GM18499 (cell line): ENCODE data around the gene COX19.
"Not testable (repeated sequence)": the region's sequence is repeated elsewhere in the genome, so short reads cannot be mapped to it uniquely, and the experiment has no call there.

ENCODE experiments used
- ATAC-seq: cut with Tn5 transposase; IDR thresholded peaks from one replicate; pipeline ENCODE4 v1.9.1; 2021; ENCODE audit warnings: moderate number of reproducible peaks; ENCODE audit not compliant: insufficient read depth, unreplicated experiment

Gene COX19

DNA sequence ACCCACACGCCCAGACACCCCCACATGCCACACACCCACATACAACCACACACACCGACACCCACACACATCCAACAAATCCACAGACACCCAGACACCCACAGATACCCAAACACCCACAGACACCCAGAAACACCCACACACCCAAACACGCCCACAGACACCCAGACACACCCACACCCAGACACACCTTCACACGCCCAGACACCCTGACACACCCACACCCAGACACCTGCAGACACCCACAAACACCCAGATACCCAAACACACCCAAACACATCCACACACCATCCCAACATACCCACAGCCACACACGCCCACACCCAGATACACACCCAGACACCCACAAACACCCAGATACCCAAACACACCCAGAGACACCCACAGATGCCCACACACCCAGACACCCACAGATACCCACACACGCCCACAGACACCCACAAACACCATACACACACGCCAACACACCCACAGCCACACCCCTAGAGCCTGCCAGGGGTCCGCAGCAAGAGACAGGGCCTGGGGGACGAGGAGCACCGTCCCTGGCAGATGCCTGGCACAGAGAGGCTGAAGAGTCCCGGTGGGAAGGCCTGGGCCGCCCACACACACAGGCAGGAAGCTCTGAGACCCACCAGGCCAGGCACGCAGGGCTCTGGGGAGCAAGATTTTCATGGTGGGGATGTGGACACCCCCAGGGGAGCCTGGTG lies 36.1 kb upstream of the COX19 start:
- ATAC-seq: no peak

DNA sequence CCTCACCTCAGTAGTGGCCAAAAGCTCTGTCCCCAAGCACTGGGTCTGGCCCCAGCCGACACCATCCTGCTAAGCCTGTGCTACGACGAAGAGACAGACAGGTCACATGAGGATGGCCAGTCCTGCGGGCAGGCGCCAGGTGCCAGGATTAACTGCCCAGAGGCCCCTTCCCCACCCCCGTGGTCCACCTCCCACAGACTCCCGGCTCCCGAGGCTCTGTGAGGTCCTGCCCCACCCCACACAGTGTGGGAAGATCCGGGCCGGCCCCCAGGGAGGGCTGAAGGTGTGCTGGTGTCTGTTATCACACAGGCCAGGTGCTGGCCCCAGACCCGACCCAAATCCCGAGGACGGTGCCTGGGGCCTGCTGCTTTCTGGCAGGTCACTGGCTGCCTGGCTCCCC lies 34.9 kb upstream of the COX19 start:
- no peak for ATAC-seq

DNA sequence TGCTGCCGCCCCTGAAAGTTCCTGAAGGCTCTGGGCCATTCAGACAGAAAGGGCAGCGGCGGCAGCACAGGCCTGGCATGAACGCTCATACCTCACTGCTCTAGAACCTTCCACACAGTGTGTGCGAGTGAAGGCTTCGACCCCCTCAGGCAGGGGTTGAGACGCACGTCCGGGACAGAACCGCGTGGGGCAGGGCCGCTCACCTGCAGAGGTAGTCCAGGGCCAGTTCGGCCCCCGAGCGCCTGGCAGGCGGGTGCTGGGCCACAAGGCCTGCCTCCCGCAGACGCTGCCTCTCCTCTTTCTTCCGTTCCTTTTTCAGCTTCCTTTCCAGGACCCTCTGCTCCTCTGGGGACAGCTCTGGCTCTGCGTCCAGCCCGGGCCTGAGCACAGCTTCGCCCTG lies 34.4 kb upstream of the COX19 start:
- no peak for ATAC-seq

DNA sequence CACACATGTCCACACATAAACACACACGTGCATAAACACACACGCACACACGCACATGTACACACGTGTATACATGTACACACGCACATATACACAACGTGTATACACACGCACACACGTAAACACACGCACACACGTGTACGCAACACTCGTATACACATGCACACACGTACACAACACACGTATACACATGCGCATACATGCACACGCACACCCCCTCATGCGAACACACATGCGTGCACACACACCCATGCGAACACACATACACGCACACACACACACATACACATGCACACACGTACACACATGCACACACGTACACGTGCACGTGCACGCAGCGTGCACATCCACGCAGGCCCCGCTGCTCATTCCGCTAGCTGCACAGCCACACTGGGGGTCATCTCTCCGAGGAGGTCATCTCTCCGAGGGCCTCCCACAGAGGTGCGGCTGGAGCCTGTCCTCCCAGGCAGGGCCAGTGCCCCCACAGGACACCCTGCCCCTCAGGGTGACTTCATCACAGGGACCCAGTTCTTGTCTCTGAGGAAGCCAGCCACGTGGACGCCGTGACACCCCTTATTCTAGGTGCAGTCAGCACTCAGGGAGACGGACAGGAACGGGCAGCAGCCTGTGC lies 33.5 kb upstream of the COX19 start:
- no peak for ATAC-seq

DNA sequence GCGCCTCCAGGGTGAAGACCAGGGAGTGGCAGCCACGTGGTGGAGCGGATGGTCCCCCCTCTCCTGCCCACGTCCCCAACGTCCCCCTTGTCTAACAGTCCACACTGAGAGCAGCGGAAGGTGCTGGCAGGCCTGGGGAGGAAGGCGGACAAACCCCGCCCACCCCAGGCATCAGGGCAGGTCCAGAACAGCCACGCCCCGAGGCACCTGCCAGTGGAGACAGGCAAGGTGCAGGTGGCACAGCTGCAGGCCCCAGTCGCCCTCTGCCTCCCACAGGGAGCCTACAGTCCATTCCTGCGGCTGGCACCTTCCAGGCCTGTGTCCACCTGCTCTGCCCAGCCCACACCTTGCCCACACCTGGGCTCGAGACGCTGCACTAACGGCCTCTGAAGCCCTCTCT lies 32.6 kb upstream of the COX19 start:
- no peak for ATAC-seq

DNA sequence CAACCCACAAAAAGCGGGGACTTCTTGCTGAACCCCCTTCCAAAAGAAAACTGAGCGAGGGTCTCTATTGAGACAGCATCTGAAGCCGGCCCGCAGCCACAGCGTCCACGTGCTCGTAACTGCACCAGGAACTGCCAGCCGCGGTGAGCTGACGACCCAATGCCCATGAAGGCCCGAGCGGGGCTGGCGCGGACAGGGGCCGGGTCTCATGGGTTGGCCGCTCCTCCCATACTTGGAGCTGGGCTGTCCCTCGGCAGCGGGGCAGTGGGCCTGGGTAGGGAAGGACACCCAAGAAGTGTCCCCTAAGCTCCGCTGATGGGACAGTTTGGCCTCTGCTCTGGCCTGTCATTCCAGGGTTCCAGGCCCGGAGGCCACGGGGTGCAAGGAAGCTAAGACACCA lies 30.0 kb upstream of the COX19 start:
- no peak for ATAC-seq

DNA sequence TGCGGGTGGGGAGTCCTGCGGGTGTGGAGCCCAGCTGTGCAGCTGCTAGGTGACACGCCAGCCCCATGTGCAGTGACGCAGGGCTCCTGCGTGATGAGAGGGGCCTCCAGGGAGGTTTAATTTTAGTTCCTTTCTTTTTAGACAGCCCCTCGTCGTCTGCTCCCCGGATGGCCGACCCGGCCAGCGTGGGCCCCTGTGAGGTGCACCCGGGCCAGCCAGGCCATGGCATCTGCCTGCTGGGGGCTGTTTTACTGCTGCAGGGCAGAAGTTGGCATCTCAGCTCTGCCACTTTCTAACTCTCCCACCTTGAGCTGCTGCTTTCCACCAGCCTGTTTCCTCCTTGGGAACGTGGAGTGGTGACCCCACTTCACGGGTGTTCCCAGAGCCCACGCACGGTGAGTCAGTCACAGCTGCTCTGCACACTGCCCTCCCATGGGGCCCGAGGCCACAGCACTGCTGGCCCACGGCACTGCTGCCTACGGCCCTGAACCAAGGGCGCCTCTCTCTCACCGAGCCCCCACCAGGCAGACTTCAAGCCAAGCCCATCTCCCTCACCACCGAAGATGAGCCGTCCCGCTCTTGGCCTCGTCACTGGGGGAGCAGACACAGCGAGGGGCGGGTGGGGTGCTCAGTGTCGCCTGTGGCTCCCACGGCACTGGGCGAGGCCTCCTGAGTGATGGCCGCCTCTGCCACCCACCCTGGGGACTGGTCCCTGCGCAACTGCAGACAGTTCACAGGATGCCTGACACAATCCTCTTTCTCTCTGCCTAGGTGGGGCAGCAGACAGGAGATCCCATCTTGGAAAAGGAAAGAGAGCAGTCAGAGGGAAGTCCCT lies 28.9 kb upstream of the COX19 start:
- no peak for ATAC-seq

DNA sequence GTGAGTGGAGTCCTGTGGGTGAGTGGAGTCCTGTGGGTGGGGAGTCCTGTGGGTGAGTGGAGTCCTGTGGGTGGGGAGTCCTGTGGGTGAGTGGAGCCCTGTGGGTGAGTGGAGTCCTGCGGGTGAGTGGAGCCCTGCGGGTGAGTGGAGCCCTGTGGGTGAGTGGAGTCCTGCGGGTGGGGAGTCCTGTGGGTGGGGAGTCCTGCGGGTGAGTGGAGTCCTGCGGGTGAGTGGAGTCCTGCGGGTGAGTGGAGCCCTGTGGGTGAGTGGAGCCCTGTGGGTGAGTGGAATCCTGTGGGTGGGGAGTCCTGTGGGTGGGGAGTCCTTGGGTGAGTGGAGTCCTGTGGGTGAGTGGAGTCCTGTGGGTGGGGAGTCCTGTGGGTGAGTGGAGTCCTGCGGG lies 27.1 kb upstream of the COX19 start:
- ATAC-seq: not testable (repeated sequence)

DNA sequence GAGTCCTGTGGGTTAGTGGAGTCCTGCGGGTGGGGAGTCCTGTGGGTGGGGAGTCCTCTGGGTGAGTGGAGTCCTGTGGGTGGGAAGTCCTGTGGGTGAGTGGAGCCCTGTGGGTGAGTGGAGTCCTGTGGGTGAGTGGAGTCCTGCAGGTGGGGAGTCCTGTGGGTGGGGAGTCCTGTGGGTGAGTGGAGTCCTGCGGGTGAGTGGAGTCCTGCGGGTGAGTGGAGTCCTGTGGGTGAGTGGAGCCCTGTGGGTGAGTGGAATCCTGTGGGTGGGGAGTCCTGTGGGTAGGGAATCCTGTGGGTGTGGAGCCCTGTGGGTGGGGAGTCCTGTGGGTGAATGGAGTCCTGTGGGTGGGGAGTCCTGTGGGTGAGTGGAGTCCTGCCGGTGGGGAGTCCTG lies 26.7 kb upstream of the COX19 start:
- not testable (repeated sequence) for ATAC-seq

DNA sequence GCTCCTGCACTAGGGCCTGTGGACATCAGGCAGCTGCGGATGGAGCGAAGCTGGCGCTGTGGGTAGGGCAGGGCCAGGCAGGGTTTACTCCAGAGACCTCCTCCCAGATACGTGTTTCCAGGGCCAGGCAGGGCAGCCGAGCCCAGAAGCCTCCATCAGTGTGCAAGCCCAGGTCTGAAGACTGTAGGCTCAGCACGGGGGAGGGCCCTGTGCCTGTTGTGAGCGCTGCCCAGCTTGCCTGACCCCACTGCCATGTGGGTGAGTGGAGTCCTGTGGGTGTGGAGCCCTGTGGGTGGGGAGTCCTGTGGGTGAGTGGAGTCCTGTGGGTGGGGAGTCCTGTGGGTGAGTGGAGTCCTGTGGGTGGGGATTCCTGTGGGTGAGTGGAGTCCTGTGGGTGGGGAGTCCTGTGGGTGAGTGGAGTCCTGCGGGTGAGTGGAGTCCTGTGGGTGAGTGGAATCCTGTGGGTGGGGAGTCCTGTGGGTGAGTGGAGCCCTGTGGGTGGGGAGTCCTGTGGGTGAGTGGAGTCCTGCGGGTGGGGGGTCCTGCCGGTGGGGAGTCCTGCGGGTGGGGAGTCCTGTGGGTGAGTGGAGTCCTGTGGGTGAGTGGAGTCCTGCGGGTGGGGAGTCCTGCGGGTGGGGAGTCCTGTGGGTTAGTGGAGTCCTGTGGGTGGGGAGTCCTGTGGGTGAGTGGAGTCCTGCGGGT lies 25.9 kb upstream of the COX19 start:
- ATAC-seq: not testable (repeated sequence)

DNA sequence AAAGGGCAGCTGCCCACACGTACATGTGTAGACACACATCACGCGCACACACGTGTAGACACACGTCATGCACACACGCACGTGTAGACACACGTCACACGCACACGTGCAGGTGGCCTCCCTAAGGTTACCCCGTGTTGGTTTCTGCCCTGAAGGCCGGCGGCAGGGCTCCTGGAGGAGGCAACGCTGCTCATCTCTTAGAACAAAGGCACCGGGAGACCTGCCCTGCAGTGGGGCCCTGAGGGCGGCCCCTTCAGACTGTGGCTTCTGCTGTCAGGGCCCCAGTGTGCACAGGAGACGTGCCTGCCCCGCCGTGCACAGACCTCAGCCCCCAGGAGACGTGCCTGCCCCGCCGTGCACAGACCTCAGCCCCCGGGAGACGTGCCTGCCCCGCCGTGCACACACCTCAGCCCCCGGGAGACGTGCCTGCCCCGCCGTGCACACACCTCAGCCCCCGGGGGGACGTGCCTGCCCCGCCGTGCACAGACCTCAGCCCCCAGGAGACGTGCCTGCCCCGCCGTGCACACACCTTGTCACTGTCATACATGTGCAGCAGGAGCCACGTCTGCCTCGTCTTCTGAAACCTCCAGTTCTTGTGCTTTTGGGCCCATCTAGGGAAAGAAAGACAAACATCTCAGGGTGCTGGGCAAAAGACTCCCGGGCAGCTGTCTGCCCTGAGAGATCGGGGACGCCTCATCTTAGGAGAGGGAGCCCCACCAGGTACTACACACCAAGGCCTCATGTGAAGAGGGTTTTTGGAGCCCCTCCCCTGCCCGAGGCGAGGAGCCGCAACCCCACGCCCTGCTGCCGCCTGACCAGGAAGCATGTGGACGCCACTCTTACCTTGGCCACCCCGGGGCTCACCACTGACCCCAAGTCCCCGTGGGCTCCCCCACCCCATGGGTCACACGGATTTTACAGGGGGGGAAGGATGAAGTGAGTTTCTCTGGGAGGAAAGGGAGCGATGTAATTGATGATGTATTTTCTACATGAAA lies 24.9 kb upstream of the COX19 start:
- no peak for ATAC-seq

DNA sequence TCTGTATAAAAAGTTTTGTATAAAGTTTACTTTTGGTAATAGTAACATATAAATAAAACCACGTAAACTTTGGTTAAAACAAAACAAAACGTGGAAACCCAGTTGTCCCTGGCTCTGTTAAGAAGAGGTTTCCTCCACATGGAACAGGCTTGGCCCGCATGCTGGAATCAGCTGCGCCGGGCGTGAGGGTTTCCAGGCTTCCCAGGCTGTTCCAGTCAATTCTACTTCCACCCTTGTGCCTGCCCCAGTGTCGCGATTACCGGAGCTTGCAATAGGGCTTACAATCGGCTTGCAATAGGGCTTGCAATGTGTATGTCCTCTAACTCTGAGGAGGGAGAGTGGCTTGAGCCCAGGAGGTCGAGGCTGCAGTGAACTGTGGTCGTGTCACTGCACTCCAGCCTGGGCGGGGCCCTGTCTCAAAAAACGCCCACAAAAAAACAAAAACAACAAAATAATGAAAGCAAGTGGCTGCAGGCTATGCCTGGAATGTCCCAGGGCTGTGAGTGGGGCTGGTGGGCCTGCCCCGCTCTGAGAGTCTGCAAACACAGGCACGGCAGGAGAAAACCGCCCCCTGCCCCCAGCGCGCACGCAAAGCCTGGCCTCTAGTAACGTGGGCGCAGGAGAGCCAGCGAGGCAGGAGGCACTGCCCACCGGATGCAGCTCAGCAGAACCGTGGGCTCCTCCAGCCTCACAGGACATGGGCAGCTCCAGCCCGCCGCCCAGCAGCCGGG lies 24.0 kb upstream of the COX19 start:
- no peak for ATAC-seq

DNA sequence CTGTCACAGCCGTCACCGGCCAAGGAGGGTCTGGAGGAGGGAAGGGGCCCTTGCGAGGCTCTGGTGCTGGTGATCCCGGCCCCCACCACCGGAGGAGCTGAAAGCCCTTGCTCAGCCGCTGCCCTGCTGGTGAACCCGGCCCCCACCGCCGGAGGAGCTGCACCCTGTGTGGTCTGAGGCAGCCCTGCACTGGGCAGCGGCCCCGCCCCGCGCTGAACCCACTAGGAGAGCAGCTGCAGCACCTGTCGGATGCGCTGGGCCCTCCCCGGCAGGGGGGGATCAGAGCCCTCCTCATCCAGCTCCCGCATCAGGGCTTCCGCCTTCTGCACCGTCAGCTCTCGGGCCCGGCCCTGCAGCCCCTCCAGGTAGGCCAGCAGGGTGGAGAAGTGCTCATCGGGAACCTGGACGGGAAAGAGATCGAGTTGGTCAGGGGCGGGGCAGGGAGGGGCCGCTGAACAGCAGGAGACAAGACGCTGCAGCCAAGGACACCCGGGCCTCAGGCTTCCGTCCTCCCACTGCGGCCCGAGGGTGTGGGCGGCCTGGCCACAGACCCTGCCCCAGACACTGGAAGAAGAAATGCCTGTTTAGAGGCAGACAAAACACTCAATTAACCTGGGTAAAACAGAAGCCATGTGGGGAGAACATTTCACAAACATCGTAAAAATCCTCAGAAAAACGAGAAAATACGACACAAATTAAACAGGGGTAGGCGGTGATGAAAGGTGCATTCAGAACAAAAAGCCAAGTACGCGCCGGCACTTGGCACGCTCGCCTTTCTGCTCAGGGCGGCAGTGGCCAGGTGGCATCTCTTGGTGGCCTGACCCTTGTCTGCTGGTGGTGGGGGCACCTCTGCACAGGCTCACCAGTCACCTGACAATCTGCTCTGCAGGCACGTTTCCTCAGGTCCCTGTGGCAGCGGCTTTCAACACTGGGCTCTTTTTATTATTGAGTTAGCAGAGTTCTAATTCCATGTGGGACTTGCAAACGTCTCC lies 22.4 kb upstream of the COX19 start:
- no peak for ATAC-seq

DNA sequence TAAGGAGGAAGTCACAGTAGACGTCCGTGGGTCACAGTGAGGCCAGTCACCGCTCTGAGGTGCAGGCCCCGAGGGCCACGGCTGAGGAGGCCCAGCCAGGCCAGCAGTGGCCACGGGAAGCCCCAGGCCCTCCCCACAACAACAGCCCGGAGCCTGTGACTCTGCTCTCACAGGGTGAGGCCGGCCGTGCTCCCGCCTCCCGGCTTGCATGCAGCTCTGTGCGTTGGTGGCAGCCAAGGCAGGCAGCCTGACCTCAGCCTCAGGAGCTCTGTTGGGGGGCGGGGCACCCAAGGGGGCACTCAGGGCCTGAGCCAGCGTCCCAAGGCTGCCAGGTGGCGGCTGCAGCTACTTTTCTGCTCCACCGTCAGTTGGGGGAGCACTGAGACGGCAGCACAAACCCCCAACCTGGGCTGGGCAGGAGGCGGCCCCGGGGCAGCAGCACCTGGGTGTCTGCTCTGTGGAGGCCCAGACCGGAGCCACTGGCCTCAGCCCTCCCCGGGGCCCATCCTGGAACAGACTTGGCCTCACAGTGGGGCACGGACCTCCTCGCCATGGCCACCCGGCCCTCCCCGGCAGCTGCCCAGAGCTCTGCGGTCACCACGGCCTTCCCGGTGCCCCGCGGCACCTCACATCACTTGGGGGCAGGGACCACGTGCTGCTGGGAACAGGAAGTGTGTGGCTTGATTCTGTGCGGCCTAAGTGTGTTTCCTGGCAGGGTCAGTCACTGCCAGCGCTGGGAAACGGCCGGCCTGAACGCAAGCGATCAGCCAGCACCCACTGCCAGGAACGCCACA lies 20.9 kb upstream of the COX19 start:
- no peak for ATAC-seq

DNA sequence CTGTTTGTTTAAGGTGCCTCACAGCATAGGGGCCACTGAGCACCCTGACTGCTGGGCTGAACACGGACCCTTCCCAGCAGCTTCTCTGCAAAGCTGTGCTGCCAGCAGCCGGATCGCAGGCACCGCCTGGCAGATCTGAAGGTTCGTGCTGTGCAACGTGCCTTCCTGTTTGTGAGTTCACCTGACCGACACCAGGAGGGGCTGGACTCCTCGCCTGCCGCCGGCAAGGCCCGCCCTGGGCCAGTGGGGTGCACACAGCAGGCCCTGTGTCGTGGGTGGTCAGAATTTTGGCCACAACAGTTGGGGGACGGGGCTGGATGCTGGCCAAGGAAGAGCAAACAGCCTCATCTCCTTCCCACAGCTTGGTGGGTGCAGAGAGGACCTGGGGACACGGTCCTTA lies 20.2 kb upstream of the COX19 start:
- ATAC-seq: no peak

DNA sequence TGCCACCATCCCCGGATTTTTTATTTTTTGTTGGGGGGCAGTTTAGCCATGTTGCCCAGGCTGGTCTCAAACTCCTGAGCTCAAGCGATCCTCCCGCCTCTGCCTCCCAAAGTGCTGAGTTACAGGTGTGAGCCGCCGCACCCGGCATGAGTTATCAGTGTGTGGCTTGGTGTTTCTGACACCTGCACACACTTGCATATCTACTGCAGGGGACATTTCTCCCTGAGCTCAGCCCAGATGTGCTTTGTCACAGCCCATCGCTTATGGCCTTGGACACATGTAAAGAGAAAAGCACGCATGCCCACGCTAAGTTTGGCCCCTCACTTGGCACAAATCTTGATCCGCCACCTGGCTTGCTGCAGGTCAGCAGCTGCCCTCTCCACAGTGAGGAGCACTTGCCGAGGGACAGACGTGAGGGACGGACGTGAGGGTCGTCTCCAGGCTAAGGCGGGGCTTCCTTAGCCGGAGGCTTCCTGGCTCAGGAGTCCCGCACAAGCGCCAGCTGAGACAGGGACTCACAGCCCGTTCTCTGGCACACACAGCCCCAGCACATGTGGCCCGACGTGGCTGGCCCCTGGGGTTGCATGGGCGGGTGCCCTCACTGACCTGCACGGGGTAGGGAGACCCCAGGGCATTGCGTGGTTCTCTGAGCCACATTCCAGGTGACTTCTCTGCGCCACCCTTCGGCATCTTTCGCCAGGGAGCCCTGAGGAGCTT lies 19.4 kb upstream of the COX19 start:
- no peak for ATAC-seq
